ENCODE results near the gene ATG101.

The ATG101 gene

GRCh38 chr12:52126050-52126604, 56.3 kb downstream of the ATG101 start:
- TF ChIP-seq EZH2 (IDR thresholded peaks at IDR 0.05) (no peak), POLR2AphosphoS5 (IDR thresholded peaks at IDR 0.05; ENCODE audit: borderline replicate concordance, low read depth, low read length) (no peak), FOXP2 (optimal IDR thresholded peaks at IDR 0.05; ENCODE audit: control extremely low read depth, extremely low read length, insufficient read depth) (no peak)
- no peak for DNase-seq (ENCODE audit: low read depth, low spot score)
- no peaks in the 10 kb centered on the region for H3K36me3 ChIP-seq (ENCODE audit: insufficient read depth, low read length)
- H3K9me3 ChIP-seq (ENCODE audit: low read depth, low read length): no peaks in the 10 kb centered on the region
- no peak overlapping the region for H3K27ac ChIP-seq
- H3K9ac ChIP-seq (ENCODE audit: insufficient read length): no peak overlapping the region
- no peak overlapping the region for H3K4me3 ChIP-seq
